ENCODE data around the gene SLC52A1.
"Not testable (repeated sequence)": the region's sequence is repeated elsewhere in the genome, so short reads cannot be mapped to it uniquely, and the experiment has no call there.

Gene SLC52A1

DNA sequence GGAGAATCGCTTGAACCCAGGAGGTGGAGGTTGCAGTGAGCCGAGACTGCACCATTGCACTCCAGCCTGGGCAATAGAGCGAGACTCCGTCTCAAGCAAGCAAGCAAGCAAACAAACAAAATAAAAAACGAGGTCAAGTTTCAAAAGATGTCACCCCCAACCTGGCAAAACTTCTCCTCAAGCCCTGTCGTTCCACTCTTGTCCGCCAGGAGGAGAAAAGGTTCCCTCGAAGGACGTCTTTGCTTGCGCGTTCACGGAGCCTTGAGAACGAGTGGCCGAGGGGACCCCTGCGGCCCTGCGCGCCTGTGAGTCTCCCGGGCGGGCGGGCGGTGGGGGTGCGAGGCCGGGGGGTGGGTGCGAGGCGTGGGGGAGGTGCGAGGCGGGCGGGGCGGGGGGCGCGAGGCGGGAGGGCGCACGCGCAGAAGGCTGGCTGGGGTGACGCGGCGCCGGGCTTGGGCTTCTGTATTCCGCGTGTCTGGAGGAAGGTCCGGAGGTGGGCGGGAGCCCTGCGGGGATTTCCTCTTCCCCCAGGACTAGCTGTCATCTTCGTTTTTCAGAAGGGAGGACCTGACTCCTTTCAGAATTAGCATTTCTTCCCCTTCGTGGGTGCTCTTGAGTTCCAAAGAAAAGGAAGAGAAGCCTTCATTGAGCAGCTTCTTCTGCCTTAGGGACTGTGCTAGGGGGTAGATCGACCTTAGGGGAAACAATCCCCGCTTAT is 3.7 kb downstream of the SLC52A1 start:
- peak; percentile 73 for DNase-seq (ENCODE audit: low spot score)

DNA sequence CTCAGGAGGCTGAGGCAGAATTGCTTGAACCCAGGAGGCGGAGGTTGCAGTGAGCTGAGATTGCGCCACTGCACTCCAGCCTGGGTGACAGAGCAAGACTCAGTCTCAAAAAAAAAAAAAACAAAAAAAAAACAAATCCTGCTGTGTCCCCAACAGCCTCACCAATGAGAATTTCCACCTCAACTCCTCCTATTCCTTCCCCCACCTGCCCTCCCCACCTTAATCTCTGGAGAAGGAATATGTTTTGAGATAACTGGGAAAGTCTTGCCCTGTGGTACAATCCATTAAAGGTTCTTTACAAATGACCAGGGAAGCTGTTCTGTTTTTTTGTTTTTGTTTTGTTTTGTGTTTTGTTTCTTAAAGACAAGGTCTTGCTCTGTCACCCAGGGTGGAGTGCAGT is 5.1 kb downstream of the SLC52A1 start:
- DNase-seq (ENCODE audit: low spot score), result not testable (repeated sequence)

DNA sequence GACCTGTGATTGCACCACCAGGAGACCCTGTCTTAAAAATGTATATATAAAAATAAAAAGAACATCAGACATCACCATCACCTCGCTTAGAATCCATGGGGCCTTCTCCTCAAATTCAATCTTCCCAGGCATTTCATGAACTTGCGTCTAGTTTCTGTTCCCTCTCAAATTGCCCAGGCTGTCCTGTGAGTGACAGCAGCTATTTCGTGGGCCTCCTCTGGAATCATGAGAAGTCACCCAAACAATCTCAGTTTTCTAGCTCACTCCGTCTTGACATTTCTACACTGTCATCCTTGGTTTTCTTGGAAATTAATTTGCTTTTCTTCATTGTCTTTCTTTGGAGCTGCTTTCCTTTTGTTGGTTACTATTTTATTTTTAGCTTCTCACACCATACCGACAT is 7.3 kb downstream of the SLC52A1 start:
- DNase-seq (ENCODE audit: low spot score), result no peak

DNA sequence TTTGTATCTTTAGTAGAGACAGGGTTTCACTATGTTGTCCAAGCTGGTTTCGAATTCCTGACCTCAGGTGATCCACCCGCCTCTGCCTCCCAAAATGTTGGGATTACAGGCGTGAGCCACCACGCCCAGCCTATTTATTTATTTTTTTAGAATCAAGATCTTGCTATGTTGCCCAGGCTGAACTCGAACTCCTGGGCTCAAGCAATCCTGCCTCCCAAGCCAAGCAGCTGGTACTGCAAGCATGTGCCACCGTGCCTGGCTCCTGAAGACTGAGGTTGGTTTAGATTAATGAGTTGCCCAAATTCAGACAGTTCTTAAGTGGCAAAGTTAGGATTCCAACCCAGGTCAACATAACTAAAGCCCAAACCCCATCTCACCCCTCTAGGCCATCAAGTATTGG is 7.9 kb downstream of the SLC52A1 start:
- no peak for DNase-seq (ENCODE audit: low spot score)

DNA sequence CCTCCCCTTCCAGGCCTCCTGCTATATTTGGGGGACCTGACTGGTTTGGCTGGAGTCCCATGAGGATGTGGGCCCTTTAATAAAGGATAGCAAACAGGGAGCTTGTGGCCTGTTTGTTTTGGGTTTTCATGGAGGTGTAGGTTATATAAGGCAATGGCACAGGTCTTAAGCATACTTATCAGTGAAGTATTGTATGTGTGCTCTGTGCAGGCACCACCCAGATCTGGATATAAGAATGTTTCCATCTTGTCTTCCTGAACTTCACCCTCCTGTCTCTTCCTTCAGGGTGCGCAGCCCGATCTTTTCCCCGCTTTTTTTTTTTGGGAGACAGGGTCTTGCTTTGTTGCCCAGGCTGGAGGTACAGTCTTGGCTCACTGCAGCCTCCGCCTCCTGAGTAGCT is 10.6 kb downstream of the SLC52A1 start:
- no peak for DNase-seq (ENCODE audit: low spot score)

DNA sequence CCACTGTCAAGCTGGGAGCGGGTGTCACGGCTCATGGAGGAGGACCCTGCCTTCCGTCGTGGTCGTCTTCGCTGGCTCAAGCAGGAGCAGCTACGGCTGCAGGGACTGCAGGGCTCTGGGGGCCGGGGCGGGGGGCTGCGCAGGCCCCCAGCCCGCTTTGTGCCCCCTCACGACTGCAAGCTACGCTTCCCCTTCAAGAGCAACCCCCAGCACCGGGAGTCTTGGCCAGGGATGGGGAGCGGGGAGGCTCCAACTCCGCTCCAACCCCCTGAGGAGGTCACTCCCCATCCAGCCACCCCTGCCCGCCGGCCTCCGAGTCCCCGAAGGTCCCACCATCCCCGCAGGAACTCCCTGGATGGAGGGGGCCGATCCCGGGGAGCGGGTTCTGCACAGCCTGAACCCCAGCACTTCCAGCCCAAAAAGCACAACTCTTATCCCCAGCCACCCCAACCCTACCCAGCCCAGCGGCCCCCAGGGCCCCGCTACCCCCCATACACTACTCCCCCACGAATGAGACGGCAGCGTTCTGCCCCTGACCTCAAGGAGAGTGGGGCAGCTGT is 11.6 kb downstream of the SLC52A1 start:
- DNase-seq (ENCODE audit: low spot score), result no peak

DNA sequence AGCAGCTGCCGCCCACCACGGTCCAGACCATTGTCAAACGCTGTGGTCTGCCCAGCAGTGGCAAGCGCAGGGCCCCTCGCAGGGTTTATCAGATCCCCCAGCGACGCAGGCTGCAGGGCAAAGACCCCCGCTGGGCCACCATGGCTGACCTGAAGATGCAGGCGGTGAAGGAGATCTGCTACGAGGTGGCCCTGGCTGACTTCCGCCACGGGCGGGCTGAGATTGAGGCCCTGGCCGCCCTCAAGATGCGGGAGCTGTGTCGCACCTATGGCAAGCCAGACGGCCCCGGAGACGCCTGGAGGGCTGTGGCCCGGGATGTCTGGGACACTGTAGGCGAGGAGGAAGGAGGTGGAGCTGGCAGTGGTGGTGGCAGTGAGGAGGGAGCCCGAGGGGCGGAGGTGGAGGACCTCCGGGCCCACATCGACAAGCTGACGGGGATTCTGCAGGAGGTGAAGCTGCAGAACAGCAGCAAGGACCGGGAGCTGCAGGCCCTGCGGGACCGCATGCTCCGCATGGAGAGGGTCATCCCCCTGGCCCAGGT is 13.0 kb downstream of the SLC52A1 start:
- no peak for DNase-seq (ENCODE audit: low spot score)

DNA sequence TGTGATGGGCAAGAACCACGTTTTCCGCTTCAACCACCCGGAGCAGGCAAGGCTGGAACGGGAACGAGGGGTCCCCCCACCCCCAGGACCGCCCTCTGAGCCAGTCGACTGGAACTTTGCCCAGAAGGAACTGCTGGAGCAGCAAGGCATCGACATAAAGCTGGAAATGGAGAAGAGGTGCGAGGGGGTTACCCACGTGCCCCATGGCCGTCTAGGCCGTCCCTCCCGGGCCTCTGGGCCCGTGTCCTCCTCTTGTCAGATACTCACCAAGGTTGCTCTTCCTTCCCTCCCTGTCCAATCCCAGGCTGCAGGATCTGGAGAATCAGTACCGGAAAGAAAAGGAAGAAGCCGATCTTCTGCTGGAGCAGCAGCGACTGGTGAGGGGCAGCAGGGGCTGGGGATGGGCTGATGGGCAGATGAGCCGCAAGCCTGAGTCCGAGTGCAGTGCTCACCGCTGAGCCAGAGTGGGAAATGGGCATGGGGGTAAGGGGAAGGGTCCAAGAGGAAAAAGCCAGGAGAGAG is 14.7 kb downstream of the SLC52A1 start:
- no peak for DNase-seq (ENCODE audit: low spot score)

DNA sequence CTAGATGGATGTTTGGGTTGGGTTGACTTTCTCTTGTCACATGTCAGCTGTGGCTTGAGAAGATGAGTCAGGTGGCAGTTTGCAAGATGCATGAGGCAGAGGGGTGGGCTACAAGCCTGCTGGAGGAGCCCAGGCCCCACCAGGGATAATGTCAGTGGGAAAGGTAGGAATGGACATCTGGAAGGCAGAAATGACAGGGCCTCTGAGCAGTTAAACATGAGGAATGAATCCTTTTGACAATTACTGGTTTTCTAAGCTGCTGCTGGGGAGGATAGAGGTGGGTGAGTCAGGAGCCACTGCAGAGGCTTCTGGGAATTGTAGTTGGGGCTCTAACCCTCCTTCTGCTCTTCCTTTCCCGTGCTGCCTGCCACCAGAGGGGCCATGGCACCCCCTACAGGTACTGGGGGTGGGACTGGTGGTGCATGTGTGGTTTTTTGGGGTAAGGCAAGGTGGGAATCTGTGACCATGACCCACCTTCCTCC is 15.7 kb downstream of the SLC52A1 start:
- peak; percentile 18 for DNase-seq (ENCODE audit: low spot score)

DNA sequence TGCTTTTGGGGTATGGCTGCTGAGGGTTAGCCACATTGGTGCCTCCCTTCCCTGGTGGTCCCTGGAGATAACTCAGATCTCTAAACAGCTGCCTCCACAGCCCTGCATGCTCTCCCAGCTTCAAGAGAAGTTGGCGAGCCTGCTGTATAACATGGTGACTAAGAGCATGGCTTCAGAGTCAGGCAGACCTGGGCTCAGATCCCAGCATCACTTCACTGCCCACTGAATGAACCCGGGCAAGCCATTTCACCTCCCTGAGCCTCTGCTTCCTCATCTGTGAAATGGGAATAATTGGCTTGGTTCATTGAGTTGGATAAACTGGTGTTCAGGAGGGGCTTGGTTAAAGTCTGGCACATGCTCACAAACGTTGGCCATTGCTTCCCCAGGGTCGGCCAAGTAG is 20.9 kb downstream of the SLC52A1 start:
- no peak for DNase-seq (ENCODE audit: low spot score)

DNA sequence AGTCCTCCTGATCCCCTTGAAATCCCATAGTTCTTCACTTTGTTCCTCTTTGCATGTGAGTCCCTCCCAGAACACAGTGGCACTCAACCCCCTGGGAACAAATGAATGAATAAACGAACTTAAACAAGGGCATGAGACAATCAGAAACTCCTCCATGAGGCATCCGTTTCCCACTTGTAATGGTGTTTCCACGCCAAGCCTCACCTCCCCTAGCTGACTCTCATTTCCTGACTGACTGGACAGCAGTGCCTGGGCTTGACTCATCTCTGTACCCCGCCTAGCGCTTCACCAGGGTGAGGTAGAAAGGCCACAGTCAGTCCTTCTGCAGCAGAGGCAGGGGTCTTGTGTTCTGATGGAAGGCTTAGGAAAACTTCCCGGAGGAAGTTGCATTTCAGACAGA is 23.3 kb downstream of the SLC52A1 start:
- no peak for DNase-seq (ENCODE audit: low spot score)

DNA sequence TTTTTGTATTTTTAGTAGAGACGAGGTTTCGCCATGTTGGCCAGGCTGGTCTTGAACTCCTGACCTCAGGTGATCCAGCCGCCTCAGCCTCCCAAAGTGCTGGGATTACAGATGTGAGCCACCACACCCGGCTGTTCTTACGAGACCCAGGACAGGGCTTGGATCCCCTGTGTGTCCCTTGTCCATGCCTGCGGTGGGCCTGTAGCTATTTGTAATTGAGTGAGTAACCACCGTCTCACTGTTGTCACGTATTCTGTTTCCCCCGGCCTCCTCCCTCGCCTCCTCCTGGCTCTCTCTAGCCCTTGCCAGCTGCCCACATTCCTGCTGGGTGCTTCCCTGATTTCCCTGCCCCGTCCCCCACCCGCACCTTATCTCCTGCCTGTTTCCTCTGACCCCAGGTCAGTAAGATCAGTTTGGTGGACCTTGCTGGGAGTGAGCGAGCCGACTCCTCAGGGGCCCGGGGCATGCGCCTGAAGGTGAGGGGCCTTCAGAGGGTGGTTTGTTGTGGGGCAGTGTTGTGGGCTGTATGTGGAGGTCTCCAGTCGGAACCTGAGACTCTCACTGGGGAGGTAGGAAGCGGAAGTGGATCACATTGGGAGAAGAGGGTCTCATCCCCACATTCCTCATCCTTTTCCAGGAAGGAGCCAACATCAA is 31.9 kb downstream of the SLC52A1 start:
- DNase-seq (ENCODE audit: low spot score), result no peak

DNA sequence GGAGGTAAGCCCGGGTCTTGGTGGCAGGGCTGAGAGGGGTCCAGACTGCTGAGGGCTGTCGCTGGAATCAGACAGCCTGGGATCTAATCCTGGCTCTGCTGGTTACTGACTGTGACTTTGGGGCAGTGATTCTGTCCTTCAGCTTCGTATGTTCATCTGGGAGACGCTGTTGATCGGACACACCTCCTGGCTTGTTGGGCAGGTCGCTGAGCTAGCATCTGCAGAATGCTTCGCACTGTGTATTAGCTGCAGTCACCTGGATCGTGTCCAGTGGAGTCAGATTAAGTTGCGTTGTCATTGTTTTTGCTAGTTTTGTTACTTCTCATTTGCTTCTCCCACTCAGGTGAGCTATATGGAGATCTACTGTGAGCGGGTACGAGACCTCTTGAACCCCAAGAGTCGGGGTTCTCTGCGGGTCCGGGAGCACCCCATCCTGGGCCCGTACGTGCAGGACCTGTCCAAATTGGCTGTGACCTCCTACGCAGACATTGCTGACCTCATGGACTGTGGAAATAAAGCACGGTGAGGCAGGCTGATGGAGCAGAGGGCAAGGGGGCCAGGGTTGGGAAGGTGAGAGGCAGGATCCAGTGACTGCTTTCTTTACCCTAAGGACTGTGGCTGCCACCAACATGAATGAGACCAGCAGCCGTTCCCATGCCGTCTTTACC is 33.0 kb downstream of the SLC52A1 start:
- no peak for DNase-seq (ENCODE audit: low spot score)

DNA sequence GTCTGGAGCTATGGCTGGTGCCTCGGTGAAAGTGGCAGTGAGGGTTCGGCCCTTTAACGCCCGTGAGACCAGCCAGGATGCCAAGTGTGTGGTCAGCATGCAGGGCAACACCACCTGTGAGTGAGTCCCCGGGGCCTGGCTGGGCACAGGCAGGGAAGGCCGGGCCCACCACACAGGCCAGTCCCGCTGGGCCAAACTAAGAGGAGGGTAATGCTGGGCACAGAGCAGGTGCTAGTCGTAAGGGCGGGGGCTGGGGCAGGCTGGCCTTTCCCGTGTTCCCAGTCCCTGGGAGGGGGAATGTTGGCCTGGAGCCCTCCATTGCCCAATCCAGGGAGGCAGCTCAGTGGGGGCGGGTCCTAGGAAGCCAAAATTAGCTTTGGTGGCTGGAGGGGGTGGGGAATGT is 35.0 kb downstream of the SLC52A1 start:
- DNase-seq (ENCODE audit: low spot score), result no peak

DNA sequence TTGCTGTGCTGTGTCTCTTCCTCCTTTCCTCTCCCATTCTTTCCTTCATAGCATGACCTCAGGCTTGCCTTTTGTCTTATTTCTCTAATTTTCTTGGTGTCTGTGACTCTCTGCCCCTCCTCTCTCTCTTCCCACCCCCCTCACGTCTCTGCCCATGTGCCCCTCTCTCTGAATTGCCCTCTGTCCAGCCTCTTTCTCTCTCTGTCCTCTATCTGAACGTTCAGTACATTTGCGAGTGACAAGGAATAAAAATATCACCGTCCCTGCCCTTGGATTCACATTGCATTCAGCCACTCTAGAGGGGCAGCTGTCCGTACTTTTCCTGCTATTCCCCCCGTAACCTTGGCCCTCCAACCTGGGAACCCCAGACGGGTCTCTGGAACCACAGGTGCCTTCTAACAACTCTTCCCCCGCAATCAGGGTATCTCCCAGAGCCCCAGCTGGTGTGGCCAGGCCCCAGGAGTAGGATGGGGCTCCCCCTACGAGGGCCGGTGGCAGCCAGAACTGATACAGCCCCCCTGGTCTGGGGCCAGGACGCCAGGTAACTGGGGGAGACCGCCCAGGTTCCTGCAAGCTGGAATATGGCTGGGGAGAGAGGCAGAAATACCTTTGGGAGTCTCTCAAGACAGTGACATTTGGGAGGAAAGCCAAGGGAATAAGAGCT is 35.7 kb downstream of the SLC52A1 start:
- no peak for DNase-seq (ENCODE audit: low spot score)

DNA sequence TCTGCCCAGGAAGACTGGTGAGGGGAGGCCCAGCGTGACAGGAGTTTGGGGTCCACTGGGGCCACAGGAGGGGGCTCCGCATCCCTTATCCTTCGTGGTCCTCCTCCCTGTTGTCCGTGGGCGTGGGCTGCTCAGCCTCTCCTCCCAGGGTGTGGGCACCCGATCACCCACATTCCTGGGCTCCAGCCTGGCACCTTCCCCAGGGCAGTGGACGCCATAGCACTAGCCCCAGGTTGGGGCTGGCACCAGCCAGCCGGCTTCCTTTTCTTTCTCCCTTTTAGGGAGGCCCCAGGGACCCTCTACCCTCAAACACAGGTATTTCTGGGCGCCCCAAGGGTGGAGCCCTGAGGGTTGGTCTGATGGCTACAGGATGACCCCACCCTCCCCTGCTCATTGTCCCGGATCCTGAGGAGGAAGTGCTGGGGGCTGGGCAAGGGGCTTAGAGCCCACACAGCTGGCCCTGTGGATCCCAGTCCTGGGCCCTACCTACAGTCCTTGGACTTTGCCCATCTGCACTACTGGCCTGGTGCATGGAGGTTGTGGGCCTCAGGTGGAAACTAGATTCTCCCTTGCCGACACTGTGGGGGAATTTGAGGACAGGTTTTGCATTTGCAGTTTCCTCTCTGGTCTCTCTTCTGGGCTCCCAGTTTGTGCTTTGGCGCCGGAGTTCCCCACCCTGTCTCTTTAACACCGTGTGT is 36.3 kb downstream of the SLC52A1 start:
- peak; percentile 75 for DNase-seq (ENCODE audit: low spot score)

DNA sequence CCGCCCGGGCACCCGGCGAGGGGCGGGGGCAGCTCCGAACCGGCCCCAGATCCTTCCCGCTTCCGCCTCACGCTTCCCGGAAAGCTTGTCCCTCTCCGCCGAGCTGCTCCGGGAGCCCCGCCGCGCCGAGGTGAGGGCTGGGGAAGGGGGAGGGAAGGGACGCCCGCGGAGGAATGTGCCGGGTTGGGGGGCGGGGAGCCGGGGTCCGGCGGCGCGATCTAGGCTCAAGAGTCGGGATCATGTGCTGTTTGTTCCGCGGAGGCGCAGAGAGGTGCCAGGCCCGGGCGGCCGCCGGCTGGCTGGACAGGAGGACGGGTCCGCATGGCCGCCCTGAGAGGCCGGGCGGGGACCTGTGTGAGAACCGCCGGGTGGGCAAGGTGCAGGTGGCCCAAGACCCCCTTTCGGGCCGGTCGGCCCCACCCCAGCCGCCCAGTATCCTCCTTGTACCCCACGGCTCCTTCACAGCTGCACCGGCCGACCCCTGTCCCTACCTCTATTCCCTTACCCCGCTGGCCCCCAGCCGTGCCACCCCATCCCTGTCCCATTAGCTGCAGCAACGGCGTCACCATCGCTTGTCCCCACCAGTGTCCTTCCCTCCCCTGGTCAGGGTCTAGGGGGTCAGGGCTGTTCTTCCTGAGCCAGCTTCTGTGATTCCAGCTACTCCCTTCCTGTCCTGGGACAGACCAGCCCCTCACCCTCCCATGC is 37.0 kb downstream of the SLC52A1 start:
- DNase-seq (ENCODE audit: low spot score), result no peak

DNA sequence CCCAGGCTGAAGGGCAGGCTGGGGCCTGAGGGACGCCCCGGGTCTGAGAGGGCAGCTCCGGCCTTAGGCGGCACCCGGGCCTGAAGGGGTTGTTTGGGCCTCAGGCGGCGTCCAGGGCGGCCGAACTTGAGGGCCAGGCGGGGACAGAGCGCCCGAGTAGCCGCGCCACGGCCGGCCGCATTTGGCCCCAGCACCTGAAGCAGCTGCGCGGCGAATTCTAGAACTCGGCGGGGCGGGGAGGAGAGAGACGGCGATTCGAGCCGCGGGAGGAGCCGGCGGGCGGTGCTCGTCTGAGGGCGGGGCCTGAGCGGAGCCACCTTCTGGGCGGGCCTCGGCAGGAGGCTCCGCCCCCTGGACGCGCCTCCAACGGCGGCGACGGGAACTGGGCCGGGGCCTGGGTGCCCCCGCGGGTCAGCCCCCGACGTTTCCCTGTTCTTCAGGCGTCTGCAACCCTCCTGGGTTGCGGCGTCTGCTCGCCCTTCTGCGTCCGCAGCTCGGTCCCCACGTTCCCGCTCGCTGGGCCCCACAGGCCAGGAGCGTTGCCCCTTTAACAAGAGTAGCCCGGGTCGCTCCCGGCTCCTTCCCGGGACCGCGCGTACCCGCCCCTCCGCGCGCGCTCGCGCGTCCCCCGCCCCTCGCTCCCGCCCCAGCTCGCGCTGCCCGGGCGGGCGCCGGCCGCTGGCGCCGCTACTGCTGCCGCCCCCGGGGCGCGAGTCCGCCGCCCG is 37.8 kb downstream of the SLC52A1 start, which contains the start of the genes INCA1 and KIF1C:
Gene INCA1, minus strand, starts transcription at position 221 of the 725 bp plus-strand sequence. CDS start 3,085 bp downstream, outside the sequence.
Gene KIF1C, plus strand, starts transcription at position 649 of the 725 bp plus-strand sequence. CDS start 2,297 bp downstream, outside the sequence.
- peak; percentile 91 for DNase-seq (ENCODE audit: low spot score)

DNA sequence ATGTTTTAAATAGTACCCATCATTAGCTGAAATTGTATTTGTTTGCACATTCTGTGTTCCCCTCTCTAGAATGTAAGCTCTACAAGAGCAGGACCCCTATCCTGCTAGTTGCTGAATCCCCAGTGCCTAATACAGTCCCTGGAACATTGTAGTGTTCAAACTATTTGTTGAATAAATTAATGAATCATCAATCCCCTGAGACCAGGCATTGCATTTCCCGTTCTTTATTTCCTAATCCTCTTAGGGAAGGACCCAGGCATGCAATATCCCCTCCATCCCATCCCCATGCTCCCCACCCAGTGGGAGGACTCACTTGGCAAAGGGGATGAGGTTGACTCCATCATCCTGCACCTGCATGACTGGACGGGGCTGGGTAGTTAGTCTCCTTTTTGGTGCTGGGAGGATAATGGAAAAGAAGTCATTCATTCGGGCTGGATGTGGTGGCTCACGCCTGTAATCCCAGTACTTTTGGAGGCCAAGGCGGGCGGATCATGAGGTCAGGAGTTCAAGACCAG is 41.1 kb downstream of the SLC52A1 start:
- DNase-seq (ENCODE audit: low spot score), result no peak

All from HuH-7 (cell line).